DND-41 (cell line): ENCODE results near the gene FREM1.

ENCODE experiments used
- ATAC-seq: fragments of 200-7000 bp; cut with Tn5 transposase; 3 replicates; pipeline ENCODE4 v1.9.1; 2021; ENCODE audit warnings: low read depth; ENCODE audit not compliant: insufficient read depth
- DNase-seq: peaks from one replicate; pipeline ENCODE4 v3.0.0-alpha.2; 2020
- H2AFZ ChIP-seq: 2 replicates; pipeline ENCODE4 v1.6.0; 2012; ENCODE audit warnings: low read depth, low read length
- H3K27ac ChIP-seq: 2 replicates; pipeline ENCODE4 v1.5.1; 2012; ENCODE audit warnings: low read length, inconsistent platforms
- H3K27me3 ChIP-seq: fragments of 200-600 bp; sonication (generic); 2 replicates; pipeline ENCODE4 v1.6.0; 2012; ENCODE audit warnings: low read length, mild to moderate bottlenecking, inconsistent platforms; ENCODE audit not compliant: insufficient read depth, poor library complexity
- H3K36me3 ChIP-seq: 2 replicates; pipeline ENCODE4 v1.5.1; 2012; ENCODE audit warnings: low read length, inconsistent platforms; ENCODE audit not compliant: insufficient read depth
- H3K4me1 ChIP-seq: 2 replicates; pipeline ENCODE4 v1.5.1; 2012; ENCODE audit warnings: mild to moderate bottlenecking, low read length; ENCODE audit not compliant: insufficient read depth
- H3K4me2 ChIP-seq: 2 replicates; pipeline ENCODE4 v1.6.0; 2012; ENCODE audit warnings: mild to moderate bottlenecking, moderate library complexity, low read length, inconsistent platforms; ENCODE audit not compliant: insufficient read depth
- H3K4me3 ChIP-seq, 2 experiments: fragments of 200-600 bp in 1 of 2; shearing (Covaris generic) in 1 of 2; 2 replicates each; pipeline ENCODE4 v1.5.1; 2012 to 2016; ENCODE audit warnings: inconsistent platforms in 2 of 2, low read length in 2 of 2, mild to moderate bottlenecking in 2 of 2, low read depth in 1 of 2, moderate library complexity in 1 of 2
- H3K79me2 ChIP-seq: 2 replicates; pipeline ENCODE4 v1.6.0; 2012; ENCODE audit warnings: low read length, inconsistent platforms; ENCODE audit not compliant: insufficient read depth
- H3K9ac ChIP-seq: 2 replicates; pipeline ENCODE4 v1.6.0; 2012; ENCODE audit warnings: low read depth, mild to moderate bottlenecking, inconsistent platforms, low read length, moderate library complexity
- H3K9me3 ChIP-seq: 2 replicates; pipeline ENCODE4 v1.5.1; 2012; ENCODE audit warnings: low read length, moderate library complexity, mild to moderate bottlenecking, inconsistent platforms; ENCODE audit not compliant: insufficient read depth, severe bottlenecking
- H4K20me1 ChIP-seq: 2 replicates; pipeline ENCODE4 v1.6.0; 2012; ENCODE audit warnings: low read length; ENCODE audit not compliant: insufficient read depth
- CTCF ChIP-seq: IDR thresholded peaks from 2 replicates; pipeline ENCODE4 v1.5.1; 2012; ENCODE audit warnings: borderline replicate concordance, low read length, moderate library complexity, mild to moderate bottlenecking; ENCODE audit not compliant: poor library complexity, severe bottlenecking; ENCODE audit errors: extremely low read depth
- EZH2 ChIP-seq: IDR thresholded peaks from 3 replicates; pipeline ENCODE4 v1.6.1; 2012; ENCODE audit warnings: borderline replicate concordance, low read depth, mild to moderate bottlenecking, moderate library complexity, low read length, inconsistent platforms; ENCODE audit not compliant: severe bottlenecking

Gene FREM1

GRCh38 chr9:14863402-14863801 is 46.8 kb downstream of the FREM1 start:
- no peak for ATAC-seq

GRCh38 chr9:14857449-14858305 is 52.6 kb downstream of the FREM1 start:
- Histone ChIP-seq H3K4me2 (no peak overlapping the region), H3K9ac (no peak overlapping the region), H3K79me2 (no peaks in the 10 kb centered on the region), H3K9me3 (no peaks in the 10 kb centered on the region), H2AFZ (no peak overlapping the region), H3K4me3 (no peak overlapping the region), H4K20me1 (no peaks in the 10 kb centered on the region), H3K36me3 (no peaks in the 10 kb centered on the region), H3K27me3 (no peaks in the 10 kb centered on the region), H3K27ac (no peak overlapping the region), H3K4me1 (no peaks in the 10 kb centered on the region)
- ATAC-seq (no peak), DNase-seq (no peak)
- TF ChIP-seq CTCF: no peak
- no peak for TF ChIP-seq EZH2

More at GRCh38 chr9:14863402-14863801, 46.8 kb downstream of the FREM1 start:
- TF ChIP-seq EZH2 (no peak), CTCF (no peak)
- no peak overlapping the region for H3K9ac ChIP-seq
- H3K27ac ChIP-seq: no peak overlapping the region
- H3K4me2 ChIP-seq: no peak overlapping the region
- H3K4me1 ChIP-seq: no peaks in the 10 kb centered on the region
- no peaks in the 10 kb centered on the region for H3K79me2 ChIP-seq
- no peaks in the 10 kb centered on the region for H3K36me3 ChIP-seq
- no peaks in the 10 kb centered on the region for H3K27me3 ChIP-seq
- no peaks in the 10 kb centered on the region for H4K20me1 ChIP-seq
- no peaks in the 10 kb centered on the region for H3K9me3 ChIP-seq
- no peak for DNase-seq
- H3K4me3 ChIP-seq: no peak overlapping the region
- no peak overlapping the region for H2AFZ ChIP-seq

GRCh38 chr9:14849851-14850250 is 60.4 kb downstream of the FREM1 start:
- DNase-seq (no peak), ATAC-seq (no peak)
- Histone ChIP-seq H3K27ac (no peak overlapping the region), H3K36me3 (no peaks in the 10 kb centered on the region), H3K9me3 (no peaks in the 10 kb centered on the region), H3K4me2 (no peak overlapping the region), H4K20me1 (no peaks in the 10 kb centered on the region), H3K4me3 (no peak overlapping the region), H3K27me3 (no peaks in the 10 kb centered on the region), H3K79me2 (no peaks in the 10 kb centered on the region), H2AFZ (no peak overlapping the region), H3K9ac (no peak overlapping the region), H3K4me1 (no peaks in the 10 kb centered on the region)
- TF ChIP-seq EZH2: no peak
- no peak for TF ChIP-seq CTCF
